ENCODE measurements around the gene C5orf58. TPM values are rescaled to one million over a fixed set of nuclear protein-coding genes. Genes with fewer than 3 reads are reported as not detected.

Gene C5orf58, protein sequence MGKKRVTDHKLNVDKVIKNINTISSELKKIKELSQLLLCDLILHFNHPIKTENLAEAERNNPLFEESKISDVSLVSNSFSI
- not detected for total RNA-seq
- 1 to 10 TPM; 1.6 to 2.0 TPM for polyA plus RNA-seq
- not detected for total RNA-seq

DNA sequence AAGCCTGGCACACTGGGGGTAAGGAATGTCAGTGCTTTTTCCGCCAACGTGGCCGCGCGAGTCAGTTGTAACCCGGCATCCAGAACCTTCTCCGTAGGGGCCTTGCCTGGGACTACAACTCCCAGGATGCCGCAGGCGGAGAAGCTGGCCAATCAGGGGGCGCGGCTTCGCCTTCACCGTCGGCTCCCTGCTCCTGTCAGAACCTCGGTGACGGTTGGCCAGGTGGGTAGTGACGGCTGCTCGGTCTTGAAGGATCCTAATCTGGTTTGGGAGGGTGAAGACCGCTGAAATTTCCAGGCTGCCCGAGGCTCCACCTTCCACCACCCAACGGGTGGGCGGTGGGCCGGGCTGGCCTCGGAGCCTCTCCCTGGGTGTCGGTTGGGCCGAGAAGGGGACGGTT lies at the start of gene C5orf58:
Gene C5orf58 (plus strand): TSS at position 200 of the 400 bp plus-strand sequence. CDS start 1,992 bp downstream, outside the sequence.
- CTCF ChIA-PET = no interaction called here
- H3K27ac Mint-ChIP-seq = peak within 1 kb of the TSS in 1 of 9 donors; percentile 59
- H3K9me3 Mint-ChIP-seq = no peaks in the 10 kb centered on the region

DNA sequence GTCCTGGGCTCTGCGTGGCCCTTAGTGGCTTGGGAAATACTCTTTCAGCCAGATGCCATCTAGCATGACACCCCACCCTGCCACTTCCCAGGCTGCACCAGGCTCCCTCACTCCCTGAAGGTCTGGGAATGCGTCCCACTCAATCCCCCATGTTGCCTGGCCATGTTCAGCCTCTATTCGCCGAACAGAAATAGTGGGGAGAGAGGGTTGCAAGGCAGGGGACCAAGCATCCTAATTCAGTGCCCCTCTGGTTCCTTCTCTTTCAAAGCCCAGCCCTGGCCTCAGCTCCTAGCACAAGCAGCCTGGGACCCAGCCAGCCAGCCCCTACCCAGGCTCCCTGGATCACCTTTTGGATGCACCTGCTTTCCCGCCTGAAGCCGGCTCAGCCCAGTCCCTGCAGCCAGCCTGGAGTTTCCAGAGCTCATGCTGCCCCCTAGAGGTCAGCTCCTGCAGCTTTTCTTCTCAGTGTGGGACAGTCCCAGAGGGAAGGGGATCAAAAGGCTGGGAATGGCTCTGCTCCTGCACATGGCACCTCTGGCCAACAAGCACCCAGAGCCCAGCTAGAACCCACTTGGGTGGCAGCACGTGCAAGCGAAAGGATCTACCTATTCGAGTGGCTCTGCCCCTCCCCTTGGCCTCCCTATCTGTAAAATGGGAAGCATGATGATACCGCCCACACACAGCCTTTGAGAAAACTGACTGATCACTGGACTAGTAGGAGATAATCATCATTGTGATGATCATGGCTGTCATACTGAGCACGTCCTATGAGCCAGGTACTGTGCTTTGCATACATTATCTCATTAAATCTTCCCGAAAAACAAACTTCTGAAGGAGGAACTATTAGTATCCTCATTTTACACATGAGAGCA lies 48.7 kb upstream of the C5orf58 start:
- Histone ChIP-seq H3K4me1 (ENCODE audit: control insufficient read depth in 2 of 2, insufficient read depth in 2 of 2, low read length in 2 of 2) (no peaks in the 10 kb centered on the region), H3K27ac (ENCODE audit: low read depth, low read length) (no peak overlapping the region), H3K4me3 (ENCODE audit: low read length) (no peak overlapping the region), H3K27me3 (ENCODE audit: control insufficient read depth in 2 of 2, insufficient read depth in 2 of 2, low read length in 2 of 2) (no peaks in the 10 kb centered on the region), H3K36me3 (ENCODE audit: control insufficient read depth in 2 of 3, insufficient read depth in 3 of 3, low read length in 3 of 3) (no peaks in the 10 kb centered on the region), H3K9me3 (ENCODE audit: control insufficient read depth in 2 of 3, low read length in 3 of 3) (no peaks in the 10 kb centered on the region)
- H3K4me3 Mint-ChIP-seq = no peak overlapping the region
- ChIA-PET CTCF (interaction anchor here (1.0 kb wide), 1 partner anchor 11 kb away, joined by 4 read pairs; no protein-coding TSS in a partner anchor), POLR2A (no interaction called here)
- H3K27me3 Mint-ChIP-seq = peaks cover 0 to 12% (median 4%) of the 10 kb centered on the region in 5 donors
- ATAC-seq (peak; percentile 60), DNase-seq (peak in 4 of 9 donors; percentile 4 to 51 (median 8))
- no peaks in the 10 kb centered on the region for H3K36me3 Mint-ChIP-seq
- H3K27ac Mint-ChIP-seq = no peak overlapping the region
- intact Hi-C loops (cut with micrococcal nuclease) = loop anchor here (1.0 kb wide), 1 partner anchor 84 kb away; no protein-coding TSS in a partner anchor
- no peaks in the 10 kb centered on the region for H3K9me3 Mint-ChIP-seq
- no peaks in the 10 kb centered on the region for H3K4me1 Mint-ChIP-seq

More for the DNA sequence above, at the start of gene C5orf58:
- Histone ChIP-seq H3K9me3 (ENCODE audit: control insufficient read depth in 2 of 3, low read length in 3 of 3) (no peaks in the 10 kb centered on the region), H3K27me3 (ENCODE audit: control insufficient read depth in 2 of 2, insufficient read depth in 2 of 2, low read length in 2 of 2) (no peaks in the 10 kb centered on the region), H3K36me3 (ENCODE audit: control insufficient read depth in 2 of 3, insufficient read depth in 3 of 3, low read length in 3 of 3) (no peaks in the 10 kb centered on the region), H3K4me1 (ENCODE audit: control insufficient read depth in 2 of 2, insufficient read depth in 2 of 2, low read length in 2 of 2) (no peaks in the 10 kb centered on the region), H3K27ac (ENCODE audit: low read depth, low read length) (no peak within 1 kb of the TSS), H3K4me3 (ENCODE audit: low read length) (no peak within 1 kb of the TSS)
- ATAC-seq (no peak), DNase-seq (no peak)
- intact Hi-C loops (cut with micrococcal nuclease) = no loop called here
- Mint-ChIP-seq H3K4me3 (no peak within 1 kb of the TSS), H3K36me3 (peaks cover 0 to 11% (median 0%) of the 10 kb centered on the region in 5 donors), H3K27me3 (no peaks in the 10 kb centered on the region), H3K4me1 (peaks cover 0 to 13% (median 8%) of the 10 kb centered on the region in 7 donors)
- POLR2A ChIA-PET = interaction anchor here (0.9 kb wide), 1 partner anchor 65 kb away, joined by 3 read pairs; the partner anchor contains the start of gene LCP2

DNA sequence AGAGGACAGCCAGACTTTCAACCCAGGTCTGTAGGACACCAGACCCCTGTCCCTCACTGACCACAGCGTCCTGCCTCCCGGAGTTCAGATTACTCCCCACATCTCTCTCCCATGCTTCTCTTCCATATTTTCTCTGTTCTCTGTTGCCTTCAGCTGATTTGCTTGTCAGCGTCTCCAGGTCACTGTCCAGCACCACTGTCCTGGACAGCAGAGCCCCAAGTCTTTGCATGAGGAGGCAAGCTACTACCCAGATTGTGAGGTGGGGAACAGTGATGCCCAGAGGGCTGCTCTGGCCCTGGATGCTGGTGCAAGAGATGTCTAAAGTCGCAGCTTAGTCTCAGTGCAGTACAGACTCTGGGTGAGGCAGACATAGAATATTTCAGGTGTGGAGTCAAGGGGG lies 48.0 kb upstream of the C5orf58 start:
- no peaks in the 10 kb centered on the region for H3K4me1 ChIP-seq (ENCODE audit: control insufficient read depth in 2 of 2, insufficient read depth in 2 of 2, low read length in 2 of 2)
- Mint-ChIP-seq H3K27me3 (peaks cover 0 to 16% (median 4%) of the 10 kb centered on the region in 5 donors), H3K4me1 (no peaks in the 10 kb centered on the region), H3K4me3 (no peak overlapping the region), H3K27ac (no peak overlapping the region), H3K36me3 (no peaks in the 10 kb centered on the region), H3K9me3 (no peaks in the 10 kb centered on the region)
- CTCF ChIA-PET = no interaction called here
- H3K27me3 ChIP-seq (ENCODE audit: control insufficient read depth in 2 of 2, insufficient read depth in 2 of 2, low read length in 2 of 2) = no peaks in the 10 kb centered on the region
- intact Hi-C loops (cut with micrococcal nuclease) = loop anchor here (1.0 kb wide), 1 partner anchor 84 kb away; no protein-coding TSS in a partner anchor
- ATAC-seq (no peak), DNase-seq (no peak)
- H3K4me3 ChIP-seq (ENCODE audit: low read length) = no peak overlapping the region
- no peaks in the 10 kb centered on the region for H3K36me3 ChIP-seq (ENCODE audit: control insufficient read depth in 2 of 3, insufficient read depth in 3 of 3, low read length in 3 of 3)
- no peaks in the 10 kb centered on the region for H3K9me3 ChIP-seq (ENCODE audit: control insufficient read depth in 2 of 3, low read length in 3 of 3)
- POLR2A ChIA-PET = no interaction called here
- no peak overlapping the region for H3K27ac ChIP-seq (ENCODE audit: low read depth, low read length)

DNA sequence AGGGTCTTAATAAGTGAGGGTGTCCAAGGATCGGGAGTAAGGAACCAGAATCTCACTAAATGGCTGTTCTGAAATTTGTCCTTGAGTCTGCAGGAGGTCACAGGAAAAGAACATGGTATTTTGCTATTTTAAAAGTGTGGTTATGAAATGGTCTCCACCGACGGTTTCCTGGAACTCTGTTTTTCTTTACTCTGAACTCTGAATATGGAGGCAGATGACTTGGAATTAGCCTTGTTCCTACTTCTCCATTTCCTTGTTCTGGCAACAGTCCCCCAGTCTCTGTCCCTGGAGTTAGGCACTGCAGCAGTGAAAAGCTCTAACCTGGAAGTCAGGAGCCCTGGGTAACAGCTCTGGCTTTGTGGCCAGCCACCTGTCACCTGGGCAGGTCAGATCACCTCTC lies 46.6 kb upstream of the C5orf58 start:
- ATAC-seq (no peak), DNase-seq (no peak)
- POLR2A ChIA-PET = no interaction called here
- Histone ChIP-seq H3K36me3 (ENCODE audit: control insufficient read depth in 2 of 3, insufficient read depth in 3 of 3, low read length in 3 of 3) (no peaks in the 10 kb centered on the region), H3K4me1 (ENCODE audit: control insufficient read depth in 2 of 2, insufficient read depth in 2 of 2, low read length in 2 of 2) (no peaks in the 10 kb centered on the region), H3K4me3 (ENCODE audit: low read length) (no peak overlapping the region), H3K27me3 (ENCODE audit: control insufficient read depth in 2 of 2, insufficient read depth in 2 of 2, low read length in 2 of 2) (no peaks in the 10 kb centered on the region), H3K9me3 (ENCODE audit: control insufficient read depth in 2 of 3, low read length in 3 of 3) (no peaks in the 10 kb centered on the region), H3K27ac (ENCODE audit: low read depth, low read length) (no peak overlapping the region)
- Mint-ChIP-seq H3K4me3 (no peak overlapping the region), H3K27ac (no peak overlapping the region), H3K9me3 (no peaks in the 10 kb centered on the region), H3K27me3 (peaks cover 0 to 25% (median 4%) of the 10 kb centered on the region in 5 donors), H3K36me3 (no peaks in the 10 kb centered on the region), H3K4me1 (peaks cover 0 to 2% (median 0%) of the 10 kb centered on the region in 7 donors)
- CTCF ChIA-PET = no interaction called here
- intact Hi-C loops (cut with micrococcal nuclease) = no loop called here

DNA sequence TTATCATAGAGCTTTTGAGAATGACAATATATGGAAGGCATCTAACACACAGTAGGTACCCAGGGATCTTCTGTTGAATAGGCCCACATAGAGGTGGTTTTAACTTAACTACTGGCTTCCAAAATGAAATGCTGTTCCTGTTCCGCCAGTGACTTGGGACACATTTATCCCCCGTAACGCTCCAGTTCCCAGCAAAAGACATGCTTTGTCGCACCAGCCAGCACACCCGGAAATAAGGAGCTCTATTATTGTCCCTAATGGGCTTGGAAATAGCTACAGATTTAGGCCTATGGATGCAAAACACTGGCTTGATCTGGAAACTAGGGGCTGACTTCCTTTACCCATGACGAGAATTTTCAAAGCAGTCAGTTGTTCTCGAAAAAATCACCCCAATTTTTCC lies 45.9 kb upstream of the C5orf58 start:
- Mint-ChIP-seq H3K9me3 (no peaks in the 10 kb centered on the region), H3K27ac (no peak overlapping the region), H3K27me3 (peaks cover 0 to 22% (median 4%) of the 10 kb centered on the region in 5 donors), H3K4me1 (peaks cover 0 to 2% (median 0%) of the 10 kb centered on the region in 7 donors), H3K36me3 (no peaks in the 10 kb centered on the region), H3K4me3 (no peak overlapping the region)
- Histone ChIP-seq H3K27me3 (ENCODE audit: control insufficient read depth in 2 of 2, insufficient read depth in 2 of 2, low read length in 2 of 2) (no peaks in the 10 kb centered on the region), H3K27ac (ENCODE audit: low read depth, low read length) (no peak overlapping the region), H3K36me3 (ENCODE audit: control insufficient read depth in 2 of 3, insufficient read depth in 3 of 3, low read length in 3 of 3) (no peaks in the 10 kb centered on the region), H3K9me3 (ENCODE audit: control insufficient read depth in 2 of 3, low read length in 3 of 3) (no peaks in the 10 kb centered on the region), H3K4me1 (ENCODE audit: control insufficient read depth in 2 of 2, insufficient read depth in 2 of 2, low read length in 2 of 2) (no peaks in the 10 kb centered on the region), H3K4me3 (ENCODE audit: low read length) (no peak overlapping the region)
- CTCF ChIA-PET = no interaction called here
- POLR2A ChIA-PET = no interaction called here
- intact Hi-C loops (cut with micrococcal nuclease) = no loop called here
- DNase-seq (no peak), ATAC-seq (no peak)

DNA sequence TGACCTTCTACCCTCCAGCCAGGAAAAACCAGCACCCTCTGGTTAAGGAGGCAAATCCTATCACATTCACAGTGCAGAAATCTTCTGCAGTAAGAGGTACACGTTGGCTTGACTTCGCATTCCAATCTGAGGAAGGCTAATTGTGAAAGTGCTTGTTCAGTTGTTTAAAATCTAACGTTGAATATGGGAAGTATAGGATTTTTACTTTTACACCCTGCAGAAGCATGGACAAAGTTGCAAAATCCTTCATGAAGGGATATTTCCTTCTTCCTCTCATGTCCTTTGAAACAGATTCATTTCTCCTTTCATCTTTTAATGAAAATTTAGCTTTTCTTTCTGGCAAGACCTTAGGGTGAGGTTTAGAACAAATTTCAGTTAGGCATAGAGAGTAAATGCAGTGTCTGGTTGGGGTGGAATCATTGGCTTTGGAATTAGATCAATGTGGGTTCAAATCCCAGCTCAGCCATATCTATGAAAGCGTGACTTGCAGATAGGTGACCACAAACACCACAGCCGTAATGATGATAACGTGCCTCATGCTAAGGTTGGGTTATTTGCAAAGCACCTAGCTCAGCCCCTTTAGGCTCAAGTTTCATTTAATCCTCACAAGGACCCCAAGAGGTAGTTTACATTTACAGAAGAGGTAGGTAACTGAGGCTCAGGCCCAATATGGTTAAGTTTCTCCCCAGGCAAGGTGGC lies 42.2 kb upstream of the C5orf58 start:
- no peaks in the 10 kb centered on the region for H3K9me3 Mint-ChIP-seq
- peaks cover 0 to 19% (median 0%) of the 10 kb centered on the region in 5 donors for H3K27me3 Mint-ChIP-seq
- no peak for ATAC-seq
- Histone ChIP-seq H3K9me3 (ENCODE audit: control insufficient read depth in 2 of 3, low read length in 3 of 3) (no peaks in the 10 kb centered on the region), H3K27me3 (ENCODE audit: control insufficient read depth in 2 of 2, insufficient read depth in 2 of 2, low read length in 2 of 2) (no peaks in the 10 kb centered on the region), H3K4me1 (ENCODE audit: control insufficient read depth in 2 of 2, insufficient read depth in 2 of 2, low read length in 2 of 2) (no peaks in the 10 kb centered on the region), H3K36me3 (ENCODE audit: control insufficient read depth in 2 of 3, insufficient read depth in 3 of 3, low read length in 3 of 3) (no peaks in the 10 kb centered on the region), H3K4me3 (ENCODE audit: low read length) (no peak overlapping the region), H3K27ac (ENCODE audit: low read depth, low read length) (no peak overlapping the region)
- ChIA-PET POLR2A (no interaction called here), CTCF (no interaction called here)
- DNase-seq = no peak
- no peaks in the 10 kb centered on the region for H3K36me3 Mint-ChIP-seq
- peaks cover 0 to 2% (median 0%) of the 10 kb centered on the region in 7 donors for H3K4me1 Mint-ChIP-seq
- H3K27ac Mint-ChIP-seq = no peak overlapping the region
- no peak overlapping the region for H3K4me3 Mint-ChIP-seq
- intact Hi-C loops (cut with micrococcal nuclease) = no loop called here

Measured in naive thymus-derived CD4-positive, alpha-beta T cell (primary cell).